Smooth muscle cell (in vitro differentiated cells): ENCODE results near the gene WTAP. TPM values are rescaled to one million over a fixed set of nuclear protein-coding genes. Genes with fewer than 3 reads are reported as not detected.
"Not testable (repeated sequence)": the region's sequence is repeated elsewhere in the genome, so short reads cannot be mapped to it uniquely, and the experiment has no call there.

ENCODE experiments used
- DNase-seq: peaks from one replicate; lab custom pipeline; 2025; ENCODE audit not compliant: unreplicated experiment; lab: John Stamatoyannopoulos, UW
- H2AFZ ChIP-seq: fragments of 200-600 bp; sonication (generic); 2 replicates; pipeline ENCODE4 v1.6.0; 2016; ENCODE audit warnings: antibody characterized with exemption, low read depth, mild to moderate bottlenecking
- H3F3A ChIP-seq: fragments of 200-600 bp; sonication (generic); 2 replicates; pipeline ENCODE4 v1.6.0; 2017; ENCODE audit warnings: antibody characterized with exemption, low read depth
- H3K27ac ChIP-seq: fragments of 200-600 bp; sonication (generic); 2 replicates; pipeline ENCODE4 v1.5.1; 2016; ENCODE audit warnings: low read depth, mild to moderate bottlenecking
- H3K27me3 ChIP-seq: fragments of 200-600 bp; sonication (generic); 2 replicates; pipeline ENCODE4 v1.6.1; 2016; ENCODE audit warnings: low read depth, mild to moderate bottlenecking
- H3K36me3 ChIP-seq: fragments of 200-600 bp; sonication (generic); 2 replicates; pipeline ENCODE4 v1.5.1; 2016; ENCODE audit warnings: low read depth
- H3K4me1 ChIP-seq: fragments of 200-600 bp; sonication (generic); 2 replicates; pipeline ENCODE4 v1.5.1; 2016; ENCODE audit warnings: low read depth
- H3K4me2 ChIP-seq: fragments of 200-600 bp; sonication (generic); 2 replicates; pipeline ENCODE4 v1.6.0; 2016; ENCODE audit warnings: mild to moderate bottlenecking
- H3K4me3 ChIP-seq: fragments of 200-600 bp; sonication (generic); 2 replicates; pipeline ENCODE4 v1.5.1; 2016; ENCODE audit warnings: mild to moderate bottlenecking
- H3K79me2 ChIP-seq: fragments of 200-600 bp; sonication (generic); 2 replicates; pipeline ENCODE4 v1.6.0; 2016; ENCODE audit warnings: low read depth, mild to moderate bottlenecking
- H3K9ac ChIP-seq: fragments of 200-600 bp; sonication (generic); 2 replicates; pipeline ENCODE4 v1.6.0; 2016; ENCODE audit warnings: low read depth
- H3K9me3 ChIP-seq: fragments of 200-600 bp; sonication (generic); replicated peaks from 2 replicates; pipeline ENCODE4 v1.5.1; 2016; ENCODE audit warnings: low read depth
- H4K20me1 ChIP-seq: fragments of 200-600 bp; sonication (generic); 2 replicates; pipeline ENCODE4 v1.6.0; 2016; ENCODE audit warnings: low read depth
- WGBS: methylation state at CpG from one replicate; pipeline ENCODE4 v1.1.7; 2016; ENCODE audit warnings: low lambda C conversion rate; 5-methylcytosine and 5-hydroxymethylcytosine counted together
- polyA plus RNA-seq: library from polyadenylated mRNA; unstranded; fragments of >200 nt; fragmentation: Nextera tagmentation; extraction: Ambion mirVana; gene quantifications from 2 replicates; pipeline ENCODE4 v1.2.1, GENCODE V29; 2016
- total RNA-seq: library from RNA; depleted of rRNA; stranded (reverse); fragments of >200 nt; gene quantifications from 2 replicates; pipeline ENCODE4 v1.2.3, GENCODE V29; 2014
- TF ChIP-seq, protein P1 (sequence below): fragments of 200-600 bp; sonication (generic); IDR thresholded peaks from 2 replicates; pipeline ENCODE4 v1.5.1; 2017; ENCODE audit warnings: borderline replicate concordance, mild to moderate bottlenecking, antibody characterized with exemption; ENCODE audit not compliant: insufficient read depth, poor library complexity, severe bottlenecking

WTAP gene
- total and polyA plus RNA-seq, 2 experiments from 2014 or later: 39.4 to 90.2 TPM

DNA sequence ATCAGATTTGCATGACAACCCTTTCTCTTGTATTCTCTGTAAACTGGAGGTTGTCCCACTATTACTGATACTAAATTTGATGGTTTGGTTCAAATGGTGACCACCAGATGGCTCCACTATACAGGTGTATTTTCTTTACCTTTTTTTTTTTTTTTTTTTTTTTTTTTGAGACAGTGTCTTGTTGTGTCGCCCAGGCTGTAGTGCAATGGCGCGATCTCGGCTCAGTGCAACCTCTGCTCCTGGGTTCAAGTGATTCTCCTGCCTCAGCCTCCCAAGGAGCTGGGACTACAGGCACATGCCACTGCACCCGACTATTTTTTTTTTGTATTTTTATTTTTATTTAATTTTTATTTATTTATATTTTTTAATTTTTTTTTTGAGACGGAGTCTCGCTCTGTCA is 6.6 kb upstream of the WTAP start:
- peaks cover 8% of the 10 kb centered on the region for H3F3A ChIP-seq
- TF ChIP-seq, protein P1, sequence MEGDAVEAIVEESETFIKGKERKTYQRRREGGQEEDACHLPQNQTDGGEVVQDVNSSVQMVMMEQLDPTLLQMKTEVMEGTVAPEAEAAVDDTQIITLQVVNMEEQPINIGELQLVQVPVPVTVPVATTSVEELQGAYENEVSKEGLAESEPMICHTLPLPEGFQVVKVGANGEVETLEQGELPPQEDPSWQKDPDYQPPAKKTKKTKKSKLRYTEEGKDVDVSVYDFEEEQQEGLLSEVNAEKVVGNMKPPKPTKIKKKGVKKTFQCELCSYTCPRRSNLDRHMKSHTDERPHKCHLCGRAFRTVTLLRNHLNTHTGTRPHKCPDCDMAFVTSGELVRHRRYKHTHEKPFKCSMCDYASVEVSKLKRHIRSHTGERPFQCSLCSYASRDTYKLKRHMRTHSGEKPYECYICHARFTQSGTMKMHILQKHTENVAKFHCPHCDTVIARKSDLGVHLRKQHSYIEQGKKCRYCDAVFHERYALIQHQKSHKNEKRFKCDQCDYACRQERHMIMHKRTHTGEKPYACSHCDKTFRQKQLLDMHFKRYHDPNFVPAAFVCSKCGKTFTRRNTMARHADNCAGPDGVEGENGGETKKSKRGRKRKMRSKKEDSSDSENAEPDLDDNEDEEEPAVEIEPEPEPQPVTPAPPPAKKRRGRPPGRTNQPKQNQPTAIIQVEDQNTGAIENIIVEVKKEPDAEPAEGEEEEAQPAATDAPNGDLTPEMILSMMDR: peak; percentile 32
- no peak overlapping the region for H3K4me2 ChIP-seq
- peaks cover 4% of the 10 kb centered on the region for H4K20me1 ChIP-seq
- peaks cover 46% of the 10 kb centered on the region for H3K79me2 ChIP-seq
- H3K4me1 ChIP-seq: peaks cover 13% of the 10 kb centered on the region
- H3K9me3 ChIP-seq: no peaks in the 10 kb centered on the region
- no peak overlapping the region for H3K9ac ChIP-seq
- no peak for DNase-seq
- WGBS: 81% methylated on average over 6 of the region's 7 CpGs
- no peak overlapping the region for H2AFZ ChIP-seq
- H3K27me3 ChIP-seq: no peaks in the 10 kb centered on the region
- H3K36me3 ChIP-seq: no peaks in the 10 kb centered on the region
- no peak overlapping the region for H3K4me3 ChIP-seq
- no peak overlapping the region for H3K27ac ChIP-seq

DNA sequence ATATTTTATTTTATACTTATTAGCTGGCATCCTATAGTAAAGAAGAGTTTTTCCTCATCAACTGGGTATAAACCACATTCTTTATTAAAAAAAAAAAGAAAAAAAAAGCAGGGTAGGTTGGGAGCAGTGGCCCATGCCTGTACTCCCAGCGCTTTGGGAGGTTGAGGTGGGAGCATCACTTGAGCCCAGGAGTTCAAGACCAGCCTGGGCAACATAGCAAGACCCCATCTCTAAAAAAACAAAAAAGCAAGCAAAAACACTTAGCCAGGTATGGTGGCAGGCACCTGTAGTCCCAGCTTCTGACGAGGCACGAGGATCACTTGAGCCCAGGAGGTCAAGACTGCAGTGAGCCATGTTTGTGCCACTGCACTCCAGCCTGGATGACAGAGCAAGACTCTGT is 5.3 kb upstream of the WTAP start:
- not testable (repeated sequence) for H4K20me1 ChIP-seq, H3K9ac ChIP-seq, DNase-seq, H3K4me3 ChIP-seq, H3K9me3 ChIP-seq, H3F3A ChIP-seq, H3K27me3 ChIP-seq, H3K36me3 ChIP-seq, H3K27ac ChIP-seq, H2AFZ ChIP-seq, H3K4me2 ChIP-seq
- peaks cover 14% of the 10 kb centered on the region for H3K4me1 ChIP-seq
- H3K79me2 ChIP-seq: peaks cover 55% of the 10 kb centered on the region
- WGBS: 97% methylated on average over 3 of the region's 3 CpGs

- no peak for DNase-seq
- H3K27me3 ChIP-seq: no peaks in the 10 kb centered on the region
- H3K4me2 ChIP-seq: no peak overlapping the region
- no peaks in the 10 kb centered on the region for H3K36me3 ChIP-seq
- H2AFZ ChIP-seq: no peak overlapping the region
- no peak overlapping the region for H3K4me3 ChIP-seq
- H4K20me1 ChIP-seq: peaks cover 4% of the 10 kb centered on the region
- no peak overlapping the region for H3K9ac ChIP-seq
- peaks cover 56% of the 10 kb centered on the region for H3K79me2 ChIP-seq
- peaks cover 5% of the 10 kb centered on the region for H3F3A ChIP-seq
- TF ChIP-seq, protein P1: no peak
- peaks cover 7% of the 10 kb centered on the region for H3K4me1 ChIP-seq
- H3K9me3 ChIP-seq: no peaks in the 10 kb centered on the region
- no peak overlapping the region for H3K27ac ChIP-seq
Observed at GRCh38 chr6:159722655-159723054, 4.7 kb upstream of the WTAP start.

GRCh38 chr6:159723259-159723658 is 4.0 kb upstream of the WTAP start:
- TF ChIP-seq, protein P1: no peak
- WGBS: 96% methylated on average over 2 of the region's 2 CpGs

More at GRCh38 chr6:159723259-159723658, 4.0 kb upstream of the WTAP start:
- H3K4me3 ChIP-seq: no peak overlapping the region
- H3K27me3 ChIP-seq: no peaks in the 10 kb centered on the region
- peaks cover 62% of the 10 kb centered on the region for H3K79me2 ChIP-seq
- peaks cover 5% of the 10 kb centered on the region for H4K20me1 ChIP-seq
- no peak overlapping the region for H3K4me2 ChIP-seq
- no peaks in the 10 kb centered on the region for H3K36me3 ChIP-seq
- no peak overlapping the region for H2AFZ ChIP-seq
- peaks cover 7% of the 10 kb centered on the region for H3K4me1 ChIP-seq
- no peak overlapping the region for H3K27ac ChIP-seq
- no peak for DNase-seq
- H3K9me3 ChIP-seq: no peaks in the 10 kb centered on the region
- H3F3A ChIP-seq: peaks cover 5% of the 10 kb centered on the region
- H3K9ac ChIP-seq: no peak overlapping the region
